SK-N-SH treated with all-trans-retinoic acid at 6 μM for 48 hours (cell line): ENCODE results near the gene GLMP.

Experiments used
- ARNTL ChIP-seq: fragments of 450-650 bp; formaldehyde crosslinking; IDR thresholded peaks from 2 replicates; pipeline ENCODE4 v1.5.0; 2020; ENCODE audit warnings: low read depth, mild to moderate bottlenecking, moderate library complexity, borderline replicate concordance
- ZC3H10 ChIP-seq: fragments of 250-450 bp; sonication (Bioruptor Pico); IDR thresholded peaks from 2 replicates; pipeline ENCODE4 v1.5.1; 2021; ENCODE audit warnings: mild to moderate bottlenecking, moderate library complexity
- ZFP3 ChIP-seq: fragments of 250-450 bp; sonication (Bioruptor Pico); IDR thresholded peaks from 2 replicates; pipeline ENCODE4 v1.5.0; 2020; ENCODE audit warnings: mild to moderate bottlenecking, moderate library complexity

GRCh38 chr1:156251527-156251926 is 44.0 kb downstream of the GLMP start:
- TF ChIP-seq ZC3H10 (CRISPR knock-in tag) (no peak), ZFP3 (CRISPR knock-in tag) (no peak), ARNTL (CRISPR knock-in tag) (no peak)
